GM18909 (cell line): ENCODE measurements around the gene PTPRR.

Source experiments
- ATAC-seq: cut with Tn5 transposase; IDR thresholded peaks from one replicate; pipeline ENCODE4 v1.9.1; 2021; ENCODE audit warnings: mild to moderate bottlenecking; ENCODE audit not compliant: unreplicated experiment, poor library complexity

Gene PTPRR

DNA sequence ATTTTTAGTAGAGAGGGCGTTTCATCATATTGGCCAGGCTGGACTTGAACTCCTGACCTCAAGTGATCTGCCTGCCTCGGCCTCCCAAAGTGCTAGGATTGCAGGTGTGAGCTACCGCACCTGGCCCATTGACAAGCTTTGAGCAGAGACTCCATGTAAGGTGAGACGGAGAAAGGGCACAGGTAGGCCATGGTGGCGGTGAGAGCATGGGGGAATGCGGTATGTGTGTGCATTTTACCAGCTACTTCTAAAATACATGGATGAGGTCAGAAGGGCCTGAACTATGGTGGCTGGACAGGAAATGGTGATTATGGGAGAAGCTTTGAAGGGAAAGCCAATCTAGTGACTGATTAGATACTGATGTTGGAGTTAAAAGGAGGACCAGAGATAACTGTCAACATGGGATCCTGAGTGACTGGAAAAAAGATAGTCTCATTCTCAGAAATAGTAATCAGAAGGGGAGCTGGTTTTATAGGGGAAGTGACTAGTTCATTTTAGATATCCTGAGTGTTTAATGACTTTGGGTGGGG, 261.4 kb downstream of the PTPRR start:
- no peak for ATAC-seq

DNA sequence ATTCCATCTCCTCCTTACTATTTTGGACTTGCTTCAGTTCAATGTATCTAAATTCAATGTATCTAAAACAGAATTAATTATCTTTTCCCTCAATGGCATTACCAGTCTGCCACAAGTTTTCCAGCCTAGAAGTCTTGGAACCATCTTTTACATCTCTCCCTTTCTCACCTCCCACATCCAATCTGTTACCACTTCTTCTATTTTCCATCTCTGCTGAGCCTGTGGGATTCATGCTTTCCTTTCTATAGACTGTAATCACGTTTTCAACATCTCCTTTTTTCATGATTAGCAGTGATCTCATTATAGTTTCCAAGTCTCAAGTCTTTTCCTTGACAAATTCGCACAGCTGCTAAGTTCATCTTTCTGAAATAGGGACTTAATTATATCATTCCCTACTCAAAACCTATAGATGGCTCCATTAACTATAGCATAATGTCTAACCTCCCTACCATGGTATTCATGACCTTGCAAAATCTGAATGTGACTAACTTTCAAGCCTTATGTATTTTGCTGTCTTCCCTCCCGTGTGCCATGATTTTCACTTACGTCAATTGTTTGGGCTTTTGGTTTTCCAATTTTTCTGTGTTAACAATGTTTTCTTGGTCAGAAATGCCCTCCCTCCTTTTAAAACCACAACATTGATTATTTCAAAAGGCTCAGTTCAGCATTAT, 262.8 kb downstream of the PTPRR start:
- ATAC-seq: no peak

- ATAC-seq: no peak
Observed at GRCh38 chr12:70652451-70652850, 268.1 kb downstream of the PTPRR start.

- no peak for ATAC-seq
Observed at GRCh38 chr12:70648831-70649230, 271.7 kb downstream of the PTPRR start.

GRCh38 chr12:70648191-70648590, 272.3 kb downstream of the PTPRR start:
- ATAC-seq: no peak

DNA sequence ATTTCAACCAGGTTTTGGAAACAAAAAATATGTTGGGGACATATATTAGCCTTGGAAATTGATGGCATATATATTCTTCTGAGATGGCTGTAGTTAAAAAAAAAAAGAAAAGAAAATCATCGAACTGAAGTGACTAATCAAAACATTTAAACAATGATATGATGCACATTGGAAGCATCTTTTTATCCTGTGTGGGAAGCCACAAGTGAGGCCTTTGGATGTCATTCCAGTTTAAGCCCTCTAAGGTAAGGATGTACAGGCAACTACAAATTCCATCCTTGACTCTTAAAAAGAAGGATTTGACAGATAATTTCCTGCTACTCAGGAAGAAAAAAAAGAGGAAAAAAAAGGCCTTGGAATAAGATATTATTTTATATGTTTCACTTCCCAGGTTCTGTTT, 273.7 kb downstream of the PTPRR start:
- no peak for ATAC-seq

DNA sequence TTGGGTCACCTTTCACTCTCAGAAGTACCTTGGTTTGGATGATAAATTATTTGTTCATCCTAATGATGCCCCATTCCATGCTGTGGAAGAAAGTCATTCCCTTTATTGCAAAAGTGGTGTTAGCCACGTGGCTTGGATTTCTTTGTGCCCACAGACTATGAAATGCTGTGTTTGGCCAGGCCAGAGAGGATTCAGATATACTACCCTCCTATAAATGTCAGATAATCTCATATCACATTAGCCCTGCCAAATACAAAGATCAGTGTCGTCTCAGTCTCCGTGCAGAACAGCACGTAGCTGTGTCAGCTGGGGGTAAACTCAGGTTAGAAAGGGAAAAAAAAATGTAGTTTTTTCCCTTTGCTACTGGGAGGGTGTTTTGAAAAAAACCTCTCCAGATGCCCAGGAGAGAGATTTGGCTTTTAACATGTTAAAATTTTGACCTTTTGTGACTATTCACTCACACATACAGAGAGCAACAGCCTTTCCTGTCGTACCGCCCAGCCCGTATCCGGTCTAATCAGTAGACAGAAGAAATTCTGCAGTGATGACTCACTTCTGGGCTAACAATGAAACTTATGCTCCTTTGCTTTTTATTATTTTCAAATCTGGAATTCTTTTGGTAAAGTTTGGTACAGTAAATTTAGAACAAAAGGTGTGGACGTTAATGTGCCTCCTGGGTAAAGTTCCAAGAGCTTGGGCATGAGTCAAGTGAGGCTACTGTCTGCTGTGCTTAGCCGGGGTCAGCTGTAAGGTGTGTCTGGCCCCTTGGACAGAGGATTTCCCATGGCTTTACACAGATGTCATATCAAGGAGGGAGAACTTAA, 274.8 kb downstream of the PTPRR start:
- ATAC-seq: peak; percentile 76

DNA sequence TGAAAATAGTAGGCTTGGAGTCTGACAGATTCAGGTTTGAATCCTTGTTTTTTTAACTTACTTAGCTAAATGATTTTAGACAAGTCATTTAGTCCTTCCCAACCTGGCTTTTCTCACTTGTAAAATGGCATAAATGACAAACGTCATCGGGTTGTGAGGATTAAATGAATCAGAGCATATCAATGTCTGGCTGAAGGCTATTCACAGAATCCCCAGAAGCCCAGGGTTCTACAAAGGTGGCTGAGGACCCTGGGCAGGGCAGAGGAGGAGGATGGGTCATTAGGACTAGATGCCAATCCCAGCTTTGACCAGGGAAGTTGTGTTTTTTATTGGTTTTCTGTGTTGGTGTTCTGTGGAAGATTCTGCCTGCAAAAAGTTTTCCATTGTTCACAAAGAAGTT, 275.7 kb downstream of the PTPRR start:
- no peak for ATAC-seq

DNA sequence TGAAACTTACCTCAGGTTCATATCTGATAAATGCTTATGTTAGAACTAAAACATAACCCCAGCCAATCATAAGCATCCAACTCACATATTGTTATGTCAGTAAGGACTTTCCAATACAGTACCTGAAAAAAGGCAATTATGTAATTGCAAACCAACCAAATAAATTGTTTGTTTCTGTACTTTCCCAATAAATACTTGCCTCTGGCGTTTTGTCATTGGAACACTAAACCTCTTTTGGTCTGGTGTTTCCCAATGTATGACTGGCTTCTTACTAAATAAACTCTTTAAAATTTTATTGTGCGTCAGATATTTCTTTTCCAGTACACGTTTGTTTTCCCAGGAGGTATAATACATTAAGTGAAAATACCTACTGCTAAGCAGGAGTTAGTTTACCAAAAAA, 276.6 kb downstream of the PTPRR start:
- ATAC-seq: no peak

DNA sequence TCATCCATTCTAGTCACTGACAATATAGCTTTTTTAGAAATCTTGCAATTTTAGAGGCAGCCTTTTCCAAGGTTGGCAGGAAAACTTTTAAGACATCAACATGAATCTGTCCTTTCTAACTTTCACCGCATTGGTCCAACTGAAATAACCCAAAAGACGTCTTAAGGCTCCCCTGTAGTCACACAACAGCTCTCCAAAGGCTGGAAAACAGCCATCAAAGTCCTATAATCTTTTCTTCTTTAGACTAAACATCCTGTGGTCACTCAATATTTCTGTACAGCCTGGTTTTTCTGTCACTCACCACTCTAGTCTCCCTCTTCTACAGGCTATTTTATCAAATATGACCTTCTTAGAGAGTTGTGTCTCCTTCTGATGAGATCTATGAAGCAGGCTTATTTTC, 278.8 kb downstream of the PTPRR start:
- no peak for ATAC-seq

DNA sequence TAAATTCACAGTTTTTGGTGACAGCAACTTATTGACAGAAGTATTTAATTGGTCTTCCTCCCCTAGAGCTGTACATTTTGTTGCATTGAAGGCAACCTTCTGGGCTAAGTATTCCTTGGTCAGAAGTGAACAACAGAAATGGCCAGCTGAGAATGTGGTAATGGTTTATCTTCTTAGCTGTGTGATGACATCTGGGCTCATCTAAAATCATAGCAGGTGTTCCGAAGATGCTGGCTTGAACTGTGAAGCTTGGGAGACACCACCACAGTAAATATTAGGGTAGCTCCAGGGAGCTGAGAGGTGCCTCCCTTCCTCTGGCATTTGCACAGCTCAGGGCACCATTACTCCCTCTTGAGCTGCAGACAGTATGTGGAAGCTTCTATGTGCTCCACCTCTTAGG, 279.6 kb downstream of the PTPRR start:
- no peak for ATAC-seq

- no peak for ATAC-seq
Observed at GRCh38 chr12:70639535-70639934, 281.0 kb downstream of the PTPRR start.

DNA sequence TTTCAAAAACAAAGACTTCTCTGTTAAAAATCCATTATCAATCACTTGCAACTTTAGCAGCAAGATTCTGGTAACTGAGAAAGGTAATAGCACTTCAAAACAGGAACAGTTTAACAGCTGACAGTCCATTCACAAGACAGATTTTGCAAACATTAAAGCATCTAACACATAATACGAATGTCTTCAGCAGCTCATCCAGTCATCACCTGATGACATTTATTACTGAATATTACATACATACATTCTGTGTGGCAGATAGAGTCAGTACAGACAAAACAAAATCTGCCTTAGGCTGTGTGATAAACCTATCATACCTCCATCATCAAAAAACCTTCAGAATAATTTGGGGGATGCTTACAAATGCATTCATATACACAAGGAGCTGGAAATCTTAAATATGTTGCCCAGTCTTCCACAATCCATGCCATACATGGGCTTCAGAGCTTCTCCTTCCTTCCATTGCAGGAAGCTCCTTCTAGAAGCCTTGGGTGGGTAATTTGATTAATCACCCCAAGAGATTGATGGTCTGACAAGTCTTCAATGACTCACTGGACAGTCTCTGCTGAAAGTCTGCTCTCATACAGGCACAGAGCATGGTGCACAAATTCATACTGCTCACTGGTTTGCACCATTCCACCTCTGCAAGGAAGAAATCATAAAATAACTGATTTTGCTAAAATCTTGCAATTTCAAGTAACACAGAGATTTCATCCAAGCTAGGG, 281.7 kb downstream of the PTPRR start:
- ATAC-seq: no peak

DNA sequence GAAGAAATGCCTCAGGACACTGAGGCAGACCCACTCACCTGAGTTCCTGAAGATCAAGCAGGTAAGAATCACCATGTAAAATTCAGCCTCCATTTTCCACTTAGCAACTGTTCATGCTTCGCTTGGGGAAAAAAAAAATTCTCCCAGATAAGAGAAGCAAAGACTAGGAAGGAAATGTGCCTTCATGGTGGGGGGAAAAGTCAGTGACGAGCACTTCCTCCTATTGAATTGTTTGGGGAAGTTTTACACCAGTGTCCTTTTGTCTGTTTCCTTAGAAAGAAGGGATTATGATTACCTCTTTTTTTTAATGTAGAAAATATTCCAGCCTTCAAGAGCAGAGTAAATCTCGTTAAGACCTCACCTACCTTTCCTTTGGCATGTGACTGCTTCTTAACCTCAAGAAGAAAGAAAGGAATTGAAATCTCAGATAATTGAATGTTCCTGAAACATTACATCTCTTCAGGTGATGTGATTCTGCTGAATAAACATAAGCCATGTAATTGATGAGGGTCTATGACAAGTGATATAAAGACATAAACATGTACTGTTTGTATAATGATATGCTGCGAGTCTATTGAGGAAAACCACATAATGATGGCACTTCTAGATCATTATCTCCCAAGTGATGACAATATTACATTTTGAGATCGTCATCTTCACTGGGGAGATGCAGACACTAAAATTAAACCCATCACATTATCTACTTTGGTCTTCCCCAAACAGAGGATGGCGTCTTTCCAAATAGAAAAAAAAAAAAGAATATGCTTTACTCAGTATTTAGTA, 283.0 kb downstream of the PTPRR start, which contains the start of gene PTPRB:
Gene PTPRB (minus strand): TSS at position 127 of the 783 bp plus-strand sequence. CDS start 34 bp downstream, at position 93.
- ATAC-seq: no peak

GRCh38 chr12:70635755-70636154, 284.8 kb downstream of the PTPRR start:
- no peak for ATAC-seq

DNA sequence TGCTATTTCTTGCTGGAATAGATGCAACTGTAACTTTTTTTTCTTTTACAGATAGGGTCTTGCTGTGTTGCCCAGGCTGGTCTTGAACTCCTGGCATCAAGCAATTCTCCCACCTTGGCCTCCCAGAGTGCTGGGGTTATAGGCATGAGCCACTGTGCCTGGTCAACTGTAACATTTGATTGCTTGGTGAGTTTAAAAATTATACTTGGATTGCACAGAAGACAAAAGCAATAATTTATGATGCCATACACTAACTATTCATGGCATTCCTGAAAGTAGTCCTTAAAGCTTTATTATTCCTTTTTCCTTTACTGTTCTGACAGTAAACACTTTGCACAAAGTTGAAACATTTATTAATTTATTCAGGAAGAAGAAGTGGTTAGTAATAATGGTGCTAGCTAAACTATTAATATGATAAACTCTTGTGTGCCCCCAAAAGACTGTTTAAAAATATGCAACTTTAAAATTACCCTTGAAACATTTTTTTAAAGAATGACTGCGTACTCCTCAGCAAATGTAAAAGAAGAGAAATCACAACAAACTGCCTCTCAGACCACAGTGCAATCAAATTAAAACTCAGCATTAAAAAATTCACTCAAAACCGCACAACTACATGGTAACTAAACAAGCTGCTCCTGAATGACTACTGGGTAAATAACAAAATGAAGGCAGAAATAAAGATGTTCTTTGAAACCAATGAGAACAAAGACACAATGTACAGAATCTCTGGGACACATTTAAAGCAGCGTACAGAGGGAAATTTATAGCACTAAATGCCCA, 291.6 kb downstream of the PTPRR start:
- ATAC-seq: no peak

DNA sequence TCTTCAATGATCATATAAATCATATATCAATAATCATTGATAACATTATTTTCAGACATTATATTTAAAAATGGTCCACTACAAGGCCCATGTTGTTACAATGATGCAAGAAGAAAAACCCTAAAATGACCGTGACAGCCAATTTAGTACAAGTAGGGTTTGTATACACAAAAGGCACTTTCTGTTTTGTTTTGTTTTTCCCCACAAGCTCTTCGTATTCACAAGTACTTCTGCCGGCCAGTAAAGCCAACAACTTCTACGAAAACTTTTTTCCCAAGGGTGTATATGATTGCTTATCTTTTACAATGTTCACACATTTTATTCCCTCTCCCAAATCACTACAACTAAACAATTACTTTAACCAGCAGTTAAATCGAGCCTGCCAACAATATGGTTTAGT, 292.9 kb downstream of the PTPRR start:
- no peak for ATAC-seq

- ATAC-seq: no peak
Observed at GRCh38 chr12:70626180-70626579, 294.4 kb downstream of the PTPRR start.

DNA sequence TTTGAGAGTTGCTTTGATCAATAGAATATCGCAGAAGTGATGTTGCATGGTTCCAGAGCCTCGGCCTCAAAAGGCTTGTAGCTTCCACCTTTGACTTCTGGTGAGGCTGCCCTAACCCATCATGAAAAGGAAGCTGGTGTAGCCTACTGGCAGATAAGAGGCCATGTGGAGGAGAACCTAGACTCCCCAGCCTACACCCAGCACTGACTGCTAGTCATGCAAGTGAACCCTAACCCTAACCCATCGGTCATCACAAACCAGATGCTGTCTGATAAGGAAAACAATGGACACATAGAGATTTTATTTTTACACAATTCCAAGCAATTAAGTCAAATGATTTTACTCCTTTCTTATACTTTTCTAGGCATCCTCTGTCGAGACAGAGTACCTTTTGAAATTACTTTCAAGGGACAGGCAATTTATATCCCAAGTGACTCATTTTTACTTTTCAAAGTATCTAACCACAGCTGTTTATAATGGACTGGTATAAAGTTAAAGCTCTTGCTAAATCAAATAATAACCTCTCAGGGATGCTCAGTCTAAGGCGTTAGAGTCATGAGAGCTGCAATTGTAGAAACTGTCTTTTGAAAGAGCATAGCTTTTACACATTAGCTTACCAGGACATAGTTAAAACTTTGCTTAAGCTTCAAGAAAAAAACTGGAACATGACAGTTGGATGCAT, 300.9 kb downstream of the PTPRR start:
- no peak for ATAC-seq
